ENCODE measurements around the gene RPL22L1. TPM values are rescaled to one million over a fixed set of nuclear protein-coding genes. Genes with fewer than 3 reads are reported as not detected.
"Not testable (repeated sequence)": the region's sequence is repeated elsewhere in the genome, so short reads cannot be mapped to it uniquely, and the experiment has no call there.

The RPL22L1 gene
- total RNA-seq, 1 experiment from 2014 or later = 60.3 TPM

DNA sequence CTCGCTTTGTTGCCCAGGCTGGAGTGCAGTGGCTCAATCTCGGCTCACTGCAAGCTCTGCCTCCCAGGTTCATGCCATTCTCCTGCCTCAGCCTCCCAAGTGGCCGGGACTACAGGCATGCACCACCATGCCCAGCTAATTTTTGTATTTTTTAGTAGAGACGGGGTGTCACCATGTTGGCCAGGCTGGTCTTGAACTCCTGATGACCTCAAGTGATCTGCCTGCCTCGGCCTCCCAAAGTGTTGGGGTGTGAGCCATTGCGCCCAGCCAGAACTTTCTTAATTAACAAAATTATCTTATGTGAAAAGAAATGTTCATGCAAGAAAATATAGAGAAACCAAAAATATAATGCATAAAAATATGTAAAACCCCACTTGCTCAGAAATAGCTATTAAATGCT is 7.3 kb upstream of the RPL22L1 start:
- H3F3A ChIP-seq (ENCODE audit: insufficient read depth, low read depth); H3K27ac ChIP-seq; H3K9me3 ChIP-seq (ENCODE audit: insufficient read depth, low read depth); H3K4me2 ChIP-seq; H3K4me1 ChIP-seq (replicated peaks; ENCODE audit: insufficient read depth); H2AFZ ChIP-seq; intact Hi-C loops (cut with micrococcal nuclease; ENCODE audit: unreplicated experiment); DNase-seq; H3K79me2 ChIP-seq (ENCODE audit: low read depth); H3K36me3 ChIP-seq (ENCODE audit: low read depth); CTCF ChIA-PET; POLR2A ChIA-PET (ENCODE audit: unreplicated experiment); H3K4me3 ChIP-seq; H3K27me3 ChIP-seq (ENCODE audit: insufficient read depth, low read depth); BruUV-seq (replicated peaks); H4K20me1 ChIP-seq (ENCODE audit: insufficient read depth); H3K9me2 ChIP-seq (ENCODE audit: insufficient read depth): not testable (repeated sequence)

DNA sequence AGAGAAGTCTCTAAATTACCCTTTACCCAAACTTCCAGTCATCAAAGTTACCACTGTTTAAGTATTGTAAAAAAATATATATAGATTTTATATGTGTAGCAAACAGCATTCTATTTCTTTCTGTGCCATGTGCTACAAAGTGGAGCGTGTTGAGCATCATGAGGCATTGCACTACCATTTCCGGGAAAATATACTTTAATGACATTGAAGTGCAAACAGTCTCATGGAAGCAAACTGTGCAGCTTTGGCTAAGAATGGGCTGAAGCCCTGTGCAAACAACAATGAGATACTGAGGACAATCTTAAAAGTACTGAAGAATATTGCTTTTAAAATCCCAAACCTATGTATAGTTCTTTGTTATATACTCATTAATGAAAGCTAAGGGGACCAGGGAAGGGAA is 6.5 kb upstream of the RPL22L1 start:
- Histone ChIP-seq H4K20me1 (ENCODE audit: insufficient read depth) (no peaks in the 10 kb centered on the region), H2AFZ (no peak overlapping the region), H3K27ac (no peak overlapping the region), H3K9me2 (ENCODE audit: insufficient read depth) (no peaks in the 10 kb centered on the region), H3K4me3 (no peak overlapping the region), H3K9me3 (ENCODE audit: insufficient read depth, low read depth) (no peaks in the 10 kb centered on the region), H3K79me2 (ENCODE audit: low read depth) (no peaks in the 10 kb centered on the region), H3K36me3 (ENCODE audit: low read depth) (no peaks in the 10 kb centered on the region), H3F3A (ENCODE audit: insufficient read depth, low read depth) (no peaks in the 10 kb centered on the region), H3K27me3 (ENCODE audit: insufficient read depth, low read depth) (no peaks in the 10 kb centered on the region), H3K4me1 (replicated peaks; ENCODE audit: insufficient read depth) (peaks cover 5% of the 10 kb centered on the region), H3K4me2 (no peak overlapping the region)
- TF ChIP-seq, protein P1, sequence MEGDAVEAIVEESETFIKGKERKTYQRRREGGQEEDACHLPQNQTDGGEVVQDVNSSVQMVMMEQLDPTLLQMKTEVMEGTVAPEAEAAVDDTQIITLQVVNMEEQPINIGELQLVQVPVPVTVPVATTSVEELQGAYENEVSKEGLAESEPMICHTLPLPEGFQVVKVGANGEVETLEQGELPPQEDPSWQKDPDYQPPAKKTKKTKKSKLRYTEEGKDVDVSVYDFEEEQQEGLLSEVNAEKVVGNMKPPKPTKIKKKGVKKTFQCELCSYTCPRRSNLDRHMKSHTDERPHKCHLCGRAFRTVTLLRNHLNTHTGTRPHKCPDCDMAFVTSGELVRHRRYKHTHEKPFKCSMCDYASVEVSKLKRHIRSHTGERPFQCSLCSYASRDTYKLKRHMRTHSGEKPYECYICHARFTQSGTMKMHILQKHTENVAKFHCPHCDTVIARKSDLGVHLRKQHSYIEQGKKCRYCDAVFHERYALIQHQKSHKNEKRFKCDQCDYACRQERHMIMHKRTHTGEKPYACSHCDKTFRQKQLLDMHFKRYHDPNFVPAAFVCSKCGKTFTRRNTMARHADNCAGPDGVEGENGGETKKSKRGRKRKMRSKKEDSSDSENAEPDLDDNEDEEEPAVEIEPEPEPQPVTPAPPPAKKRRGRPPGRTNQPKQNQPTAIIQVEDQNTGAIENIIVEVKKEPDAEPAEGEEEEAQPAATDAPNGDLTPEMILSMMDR (conservative IDR thresholded peaks at IDR 0.05) = no peak
- no peak for TF ChIP-seq EZH2 (IDR thresholded peaks at IDR 0.05; ENCODE audit: low read depth)
- ChIA-PET CTCF (no interaction called here), POLR2A (ENCODE audit: unreplicated experiment) (no interaction called here)
- no TSS peak for BruUV-seq (replicated peaks)
- DNase-seq = no peak
- intact Hi-C loops (cut with micrococcal nuclease; ENCODE audit: unreplicated experiment) = no loop called here

DNA sequence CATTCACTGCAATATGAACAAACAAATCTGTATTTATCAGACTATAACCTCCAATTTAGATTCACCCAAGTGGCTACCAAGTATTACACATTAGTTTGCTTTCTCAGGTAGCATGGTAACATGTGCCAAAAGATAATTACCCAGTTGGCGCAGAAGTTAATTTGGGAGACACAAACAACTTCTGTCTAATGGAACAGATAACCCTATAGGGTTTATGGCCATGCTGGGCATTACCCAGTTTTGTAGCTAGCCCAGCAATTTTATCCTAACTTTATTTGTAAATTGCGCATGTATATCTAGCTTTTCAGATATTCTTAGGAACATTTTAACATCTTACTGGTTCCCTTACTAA is 780 bp downstream of the RPL22L1 start:
- intact Hi-C loops (cut with micrococcal nuclease; ENCODE audit: unreplicated experiment) = no loop called here
- CTCF ChIA-PET = interaction anchor here (0.6 to 0.7 kb wide), 2 partner anchors 57 to 1627 kb away, joined by 3 to 4 read pairs; no protein-coding TSS in a partner anchor

More for the DNA sequence above, 780 bp downstream of the RPL22L1 start:
- Histone ChIP-seq H4K20me1 (ENCODE audit: insufficient read depth) (peaks cover 45% of the 10 kb centered on the region), H3K4me3 (peak overlapping the region; percentile 92), H3K4me1 (replicated peaks; ENCODE audit: insufficient read depth) (peaks cover 35% of the 10 kb centered on the region), H3K9me2 (ENCODE audit: insufficient read depth) (no peaks in the 10 kb centered on the region), H3K27me3 (ENCODE audit: insufficient read depth, low read depth) (no peaks in the 10 kb centered on the region), H3K27ac (peak overlapping the region; percentile 94), H3K4me2 (peak overlapping the region; percentile 88), H3F3A (ENCODE audit: insufficient read depth, low read depth) (peaks cover 70% of the 10 kb centered on the region), H3K9me3 (ENCODE audit: insufficient read depth, low read depth) (no peaks in the 10 kb centered on the region), H3K79me2 (ENCODE audit: low read depth) (peaks cover 36% of the 10 kb centered on the region), H3K36me3 (ENCODE audit: low read depth) (peaks cover 41% of the 10 kb centered on the region), H2AFZ (peak overlapping the region; percentile 85; the same call in 1 of the 2 replicates)
- POLR2A ChIA-PET (ENCODE audit: unreplicated experiment) = interaction anchor here (0.5 to 1.2 kb wide), 9 partner anchors 15 to 1283 kb away, joined by 3 to 8 read pairs (median 5); no protein-coding TSS in a partner anchor
- TF ChIP-seq EZH2 (IDR thresholded peaks at IDR 0.05; ENCODE audit: low read depth) = no peak
- TF ChIP-seq, protein P1 (conservative IDR thresholded peaks at IDR 0.05) = no peak
- no peak for DNase-seq
- no TSS peak for BruUV-seq (replicated peaks)

Measured in PC-9 (cell line).